GM10266 (cell line): ENCODE data around the gene PRDX2.

Source experiments
- DNase-seq: peaks from one replicate; pipeline ENCODE4 v3.0.0; 2012; ENCODE audit errors: extremely low spot score
- CTCF ChIP-seq: IDR thresholded peaks from 2 replicates; pipeline ENCODE4 v1.5.1; 2012; ENCODE audit warnings: mild to moderate bottlenecking, low read depth; ENCODE audit not compliant: control insufficient read depth, insufficient read depth; ENCODE audit errors: missing control alignments

Gene PRDX2

GRCh38 chr19:12793290-12794195 is 8.1 kb downstream of the PRDX2 start:
- DNase-seq = peak; percentile 98
- no peak for TF ChIP-seq CTCF

GRCh38 chr19:12792853-12793289 is 8.7 kb downstream of the PRDX2 start:
- no peak for TF ChIP-seq CTCF
- no peak for DNase-seq

- peak; percentile 59 for DNase-seq
- no peak for TF ChIP-seq CTCF
These were observed 9.3 kb downstream of the PRDX2 start for GRCh38 chr19:12792051-12792852.

- DNase-seq = peak; percentile 95
- TF ChIP-seq CTCF = no peak
These were observed 10.1 kb downstream of the PRDX2 start, which contains the start of gene JUNB for GRCh38 chr19:12791345-12792050. Gene JUNB (plus strand): TSS chr19:12791486. CDS start chr19:12791772, 286 bp downstream.

GRCh38 chr19:12790628-12791344 is 10.8 kb downstream of the PRDX2 start:
- TF ChIP-seq CTCF = no peak
- no peak for DNase-seq

- TF ChIP-seq CTCF = no peak
These were observed 11.5 kb downstream of the PRDX2 start for GRCh38 chr19:12789904-12790619.

More at GRCh38 chr19:12789904-12790619, 11.5 kb downstream of the PRDX2 start:
- peak; percentile 98 for DNase-seq
